Activated T-cell treated with anti-CD3 and anti-CD28 coated beads for 4 hours (primary cell): Measurements from ENCODE around the gene RGP1.

Source experiments
- DNase-seq: peaks from one replicate; pipeline ENCODE4 v3.0.0-alpha.2; 2020

RGP1 gene

DNA sequence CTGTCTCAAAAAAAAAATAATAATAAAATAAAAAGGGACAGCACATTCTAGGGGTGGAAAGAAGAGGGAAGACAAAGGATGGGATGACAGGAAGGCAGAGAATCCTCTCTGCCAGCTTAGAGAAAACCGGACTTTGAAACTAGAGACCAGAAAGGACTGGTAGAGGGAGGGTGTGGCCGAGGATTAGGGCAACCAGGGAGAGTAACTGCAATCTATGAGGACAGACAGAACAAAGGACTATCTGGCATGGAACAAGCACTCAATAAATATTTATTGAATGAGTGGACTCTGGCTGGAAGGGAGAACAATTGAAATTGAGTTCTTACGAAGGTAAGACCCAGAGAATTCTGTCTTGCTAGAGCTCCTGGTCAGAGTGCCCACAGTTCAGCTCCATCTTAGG, 2.5 kb upstream of the RGP1 start:
- no peak for DNase-seq

DNA sequence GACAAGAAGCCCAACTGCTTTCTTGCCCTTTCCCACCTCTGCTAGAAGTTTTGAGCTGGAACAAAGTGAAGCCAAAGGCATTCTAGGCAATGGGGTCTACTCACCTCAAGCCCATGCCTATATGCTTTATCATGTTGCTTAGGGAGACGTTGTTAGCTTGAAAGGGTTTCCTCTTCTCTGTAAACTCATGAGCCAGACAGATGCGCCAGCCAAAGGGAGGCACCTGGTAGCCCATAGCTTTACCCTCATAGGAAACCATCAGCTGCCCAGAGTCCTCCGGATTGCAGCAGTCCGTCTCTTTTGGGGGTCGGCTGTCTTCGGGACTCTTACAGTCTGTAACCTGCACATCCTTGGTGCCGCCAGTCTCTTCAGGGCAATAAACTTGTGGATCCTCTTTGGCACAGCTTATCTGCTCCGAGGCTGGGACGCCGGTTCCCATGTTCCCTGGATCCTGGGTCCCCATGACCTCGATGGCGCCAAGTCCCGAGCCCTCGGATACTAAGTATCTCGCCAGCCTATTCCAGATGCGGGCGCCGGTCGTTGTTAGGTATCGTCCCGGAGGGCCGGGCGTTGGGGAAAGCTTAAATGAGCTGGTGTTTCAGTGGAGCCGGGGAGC, 737 bp upstream of the RGP1 start:
- DNase-seq: no peak

DNA sequence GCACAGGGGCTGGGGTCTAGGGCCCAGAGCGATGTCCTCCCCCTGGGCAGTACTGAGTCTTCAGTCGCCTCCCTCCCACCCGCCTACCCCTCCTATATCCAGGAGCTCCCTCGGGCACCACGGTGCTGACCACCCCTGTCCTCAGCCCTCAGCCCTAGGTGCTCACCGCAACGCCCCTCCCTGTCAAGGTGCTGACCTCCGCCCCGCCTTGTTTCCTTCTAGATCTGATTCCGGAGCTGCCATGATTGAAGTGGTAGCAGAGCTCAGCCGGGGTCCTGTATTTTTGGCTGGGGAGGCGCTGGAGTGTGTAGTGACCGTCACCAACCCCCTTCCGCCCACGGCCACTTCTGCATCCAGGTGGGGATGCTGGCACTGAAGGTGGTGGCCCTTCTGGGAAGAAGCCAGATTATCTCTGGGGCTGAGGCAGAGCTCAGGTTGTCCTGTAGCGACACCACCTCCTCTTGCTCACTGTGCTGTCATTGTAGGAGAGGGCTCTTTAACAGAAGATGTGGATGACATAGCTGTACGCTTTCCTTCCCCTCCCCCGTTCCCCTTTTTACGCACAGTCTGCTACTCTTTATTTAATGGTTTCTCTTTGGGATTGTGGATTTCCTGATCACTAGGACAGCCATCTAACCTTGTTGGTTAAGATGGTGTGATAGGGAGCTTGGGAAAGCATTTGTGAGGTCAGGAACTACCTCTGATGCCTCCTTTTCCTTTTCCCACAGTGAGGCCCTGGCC, 598 bp downstream of the RGP1 start:
- DNase-seq: no peak

DNA sequence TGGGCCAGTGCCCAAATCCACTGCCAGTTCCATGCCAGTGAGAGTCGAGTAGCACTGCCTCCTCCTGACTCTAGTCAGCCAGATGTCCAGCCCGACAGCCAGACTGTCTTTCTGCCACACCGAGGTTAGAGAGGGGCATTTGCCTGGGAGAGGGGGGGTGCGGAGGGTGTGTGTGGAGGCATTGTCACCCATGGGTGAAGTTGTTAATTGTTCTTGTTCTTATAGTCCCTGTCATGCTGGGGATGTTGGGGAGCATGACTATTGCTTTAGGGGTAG, 1.1 kb downstream of the RGP1 start:
- no peak for DNase-seq

DNA sequence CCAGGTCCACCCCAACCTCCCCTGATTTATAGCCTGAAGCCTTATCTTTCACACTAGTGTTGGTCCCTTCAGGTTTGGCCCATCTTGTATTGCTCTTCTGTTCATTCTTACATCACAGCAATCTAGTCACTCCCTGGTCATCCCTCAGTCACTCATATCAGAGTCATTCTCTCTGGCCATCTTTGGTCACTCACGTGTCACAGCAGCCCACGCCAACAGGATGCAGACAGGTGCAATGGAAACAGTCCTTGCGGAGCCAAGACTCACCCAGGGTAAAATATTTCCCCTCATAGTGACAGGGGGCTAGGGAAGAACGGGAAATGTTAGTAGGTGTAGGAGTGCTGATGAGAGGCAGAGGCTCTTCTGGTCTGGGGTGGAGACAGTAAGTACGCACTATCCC, 4.4 kb downstream of the RGP1 start:
- no peak for DNase-seq

DNA sequence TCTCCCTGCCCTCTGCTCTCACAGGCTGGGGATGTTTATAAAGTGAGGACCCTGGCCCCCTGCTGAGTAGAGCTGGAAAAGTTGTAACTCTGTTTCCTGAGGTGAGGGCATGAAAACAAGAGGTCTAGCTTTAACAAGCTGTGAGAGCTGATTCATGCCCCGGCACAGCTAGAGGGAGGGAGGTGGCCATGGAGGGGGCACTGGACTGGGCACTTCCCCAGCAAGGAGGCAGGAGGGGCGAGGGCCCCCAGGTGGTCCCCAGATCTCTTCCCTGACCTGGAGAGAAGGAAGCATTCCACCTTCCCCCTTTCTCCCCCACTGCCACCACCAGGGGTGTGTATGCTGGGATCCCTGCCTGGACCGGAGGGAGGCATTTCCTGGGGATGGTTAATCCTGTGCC, 5.2 kb downstream of the RGP1 start, which contains the start of gene MSMP:
TSS of gene MSMP (minus strand) at position 13 of the 400 bp plus-strand sequence. CDS start 147 bp downstream, outside the sequence.
- DNase-seq: no peak

DNA sequence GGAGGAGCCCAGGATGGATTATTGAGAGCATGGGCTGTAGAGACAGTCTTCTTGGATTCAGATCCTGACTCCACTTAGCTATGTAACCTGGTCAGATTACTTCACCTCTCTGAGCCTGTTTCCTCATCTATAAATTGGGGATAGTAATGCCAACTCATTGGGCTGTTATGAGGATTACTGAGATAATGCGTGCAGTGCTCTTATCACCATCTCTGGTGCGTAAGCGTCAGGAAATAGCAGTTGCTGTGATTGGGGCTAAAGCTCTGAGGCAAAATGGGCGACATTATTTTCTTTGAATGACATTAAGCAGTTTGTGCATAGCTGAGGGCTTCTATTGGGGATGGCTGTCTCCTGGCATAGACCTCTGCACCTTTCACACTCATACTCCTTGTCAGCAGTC, 6.0 kb downstream of the RGP1 start:
- no peak for DNase-seq

DNA sequence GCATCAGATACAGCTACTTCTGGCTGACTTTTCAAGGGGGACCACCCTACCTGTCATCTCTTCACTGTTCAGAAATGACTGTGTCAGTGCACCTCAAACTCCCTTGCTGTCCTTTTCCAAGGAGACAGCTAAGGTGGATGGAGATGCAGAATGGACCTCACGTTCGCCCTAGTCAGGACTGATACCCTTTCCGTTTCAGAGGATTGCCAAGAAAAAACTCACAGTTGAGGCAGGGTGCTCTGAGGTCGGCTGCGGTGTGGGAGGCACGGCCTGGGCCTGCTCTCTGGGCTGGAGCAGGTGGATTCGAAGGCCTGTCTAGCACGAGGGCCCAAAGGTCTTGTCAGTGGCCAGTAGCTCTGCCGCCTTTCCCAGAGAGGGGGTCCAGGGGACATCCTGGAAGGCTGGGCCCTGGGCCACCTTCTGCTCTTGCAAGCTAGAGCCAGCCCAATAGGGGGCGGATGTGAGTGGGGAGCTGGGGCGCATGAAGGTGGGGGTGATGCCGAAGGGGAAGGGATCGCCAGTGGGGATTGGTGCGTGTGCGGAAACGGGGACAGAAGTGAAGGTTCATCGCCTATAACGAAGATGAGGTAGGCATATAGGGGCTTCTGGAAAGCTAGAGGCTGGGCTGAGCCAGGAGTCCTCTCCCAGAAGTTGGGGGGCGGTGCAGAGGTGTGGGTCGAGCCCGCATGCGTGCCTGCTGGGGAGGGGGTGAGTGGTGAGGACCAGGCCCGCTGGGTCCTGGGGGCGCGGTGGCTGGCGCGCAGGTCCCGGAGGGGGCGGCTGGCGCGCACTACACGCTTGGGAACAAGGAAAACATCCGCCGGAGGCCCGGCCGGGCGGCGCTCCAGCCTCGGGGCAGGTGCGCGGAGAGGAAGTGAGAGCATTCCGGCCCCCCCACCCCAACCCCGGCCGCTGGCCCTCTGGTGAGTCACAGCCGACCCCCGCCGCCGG, 7.5 kb downstream of the RGP1 start:
- peak; percentile 76 for DNase-seq

DNA sequence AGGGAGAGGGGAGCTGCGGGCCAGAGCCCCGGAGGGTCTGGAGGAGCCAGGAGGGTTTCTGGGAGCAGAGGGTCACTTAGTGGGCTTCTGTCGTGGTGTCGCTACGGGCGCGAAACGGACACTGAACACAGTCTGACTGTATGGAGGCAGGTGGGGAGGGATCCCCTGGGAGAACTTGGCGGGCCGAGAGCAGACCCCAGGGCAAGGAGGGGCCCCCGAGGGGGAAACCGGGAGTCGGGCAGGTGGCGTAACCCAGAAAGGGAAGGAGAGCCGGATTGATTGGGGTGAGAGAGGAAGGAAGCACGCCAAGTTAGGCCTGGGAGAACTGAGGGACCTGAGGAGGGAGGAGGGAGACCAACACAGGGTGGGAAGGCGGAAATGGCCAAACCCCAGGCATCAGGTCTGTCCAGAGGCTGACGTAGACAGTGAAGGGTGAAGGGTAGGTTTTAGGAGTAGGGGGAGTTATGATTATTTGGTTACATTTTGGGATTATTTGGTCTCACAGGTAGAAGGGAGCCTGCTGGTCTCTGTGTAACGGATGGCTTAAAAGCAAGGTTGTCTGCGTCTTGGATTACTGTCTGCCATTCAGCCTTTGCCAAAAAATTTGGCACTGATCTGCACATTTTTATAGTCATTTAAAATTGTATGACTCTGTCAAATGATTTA, 8.3 kb downstream of the RGP1 start:
- DNase-seq: no peak

DNA sequence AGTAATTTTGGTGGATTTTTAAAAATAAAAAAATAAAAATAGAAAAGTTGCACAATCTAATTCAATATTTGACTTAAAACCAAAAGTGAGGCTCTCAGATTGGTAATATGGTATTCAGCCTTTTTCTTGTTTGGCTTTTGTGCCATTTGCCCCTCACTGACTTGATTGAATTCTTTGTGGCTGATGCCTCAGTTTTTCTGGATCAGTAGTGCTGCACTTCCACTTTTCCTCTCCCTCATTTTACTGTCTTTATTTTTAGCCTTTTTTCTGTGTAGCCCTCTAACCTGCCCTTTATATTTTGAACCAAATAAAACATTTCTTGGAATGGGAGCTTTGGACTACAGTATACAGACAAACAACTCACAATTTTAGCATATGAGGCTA, 8.8 kb downstream of the RGP1 start:
- no peak for DNase-seq

DNA sequence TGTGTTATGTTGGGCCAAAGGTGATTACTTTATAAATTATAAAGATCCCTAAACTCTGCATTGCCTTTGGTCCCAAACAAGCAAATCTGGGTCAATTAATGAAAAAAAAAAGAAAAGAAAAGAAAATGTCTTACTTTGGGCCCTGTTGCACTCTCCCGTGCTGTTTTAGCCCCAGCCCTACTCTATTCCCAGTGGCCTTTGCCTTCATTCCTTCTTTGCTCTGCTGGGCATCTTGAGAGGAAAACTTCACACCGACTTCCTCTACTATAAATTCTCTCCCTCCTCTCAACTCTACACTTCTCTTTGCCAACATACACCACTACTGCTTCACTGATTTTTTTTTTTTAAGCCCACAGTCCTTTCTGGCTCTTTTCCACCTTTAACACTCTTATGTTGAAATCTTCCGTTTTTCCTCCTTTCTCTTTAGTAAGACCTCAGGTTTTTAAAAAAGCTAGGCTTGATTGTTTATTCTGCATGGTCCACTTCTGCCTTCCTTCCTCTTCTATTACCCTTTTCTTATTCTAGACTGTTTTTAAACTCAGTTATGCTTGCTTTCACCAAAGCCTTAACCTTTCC, 9.5 kb downstream of the RGP1 start:
- DNase-seq: no peak

DNA sequence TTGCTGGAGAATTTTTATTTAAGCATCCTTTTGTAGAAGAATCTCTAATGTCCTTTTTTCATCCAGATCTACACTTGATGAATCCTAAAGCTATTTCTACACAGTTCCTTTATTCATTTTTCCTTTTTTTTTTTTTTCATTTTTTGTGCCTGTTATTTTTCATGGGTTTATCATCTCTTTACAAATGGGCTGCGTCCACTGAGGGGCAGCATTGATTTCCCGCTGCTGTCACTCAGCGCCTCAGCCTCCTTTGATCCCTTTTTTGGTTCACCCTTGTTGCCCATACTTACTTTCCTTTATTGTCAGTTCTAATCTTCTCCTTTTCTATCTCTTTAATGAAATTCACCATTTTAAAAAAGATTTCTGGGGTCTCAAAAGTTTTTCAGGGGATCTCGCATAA, 10.7 kb downstream of the RGP1 start:
- no peak for DNase-seq

DNA sequence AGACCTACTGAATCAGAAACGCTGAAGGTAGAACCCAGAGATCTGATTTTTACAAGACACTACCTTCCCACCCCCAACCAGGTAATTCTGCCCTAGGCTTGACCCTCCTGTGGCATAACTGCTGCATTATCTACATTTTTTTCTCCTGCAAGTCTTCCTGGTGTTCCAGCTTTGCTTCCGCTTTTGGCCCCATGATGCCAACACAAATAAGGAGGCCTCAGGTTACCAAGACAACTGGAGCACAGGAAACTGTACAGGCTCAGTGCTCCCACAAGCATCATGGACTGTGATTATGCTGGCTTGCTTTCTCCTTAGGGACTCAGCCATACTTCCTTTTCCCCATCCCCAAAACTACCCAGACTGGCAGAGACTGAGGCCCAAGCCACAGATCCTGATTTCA, 11.6 kb downstream of the RGP1 start:
- no peak for DNase-seq

DNA sequence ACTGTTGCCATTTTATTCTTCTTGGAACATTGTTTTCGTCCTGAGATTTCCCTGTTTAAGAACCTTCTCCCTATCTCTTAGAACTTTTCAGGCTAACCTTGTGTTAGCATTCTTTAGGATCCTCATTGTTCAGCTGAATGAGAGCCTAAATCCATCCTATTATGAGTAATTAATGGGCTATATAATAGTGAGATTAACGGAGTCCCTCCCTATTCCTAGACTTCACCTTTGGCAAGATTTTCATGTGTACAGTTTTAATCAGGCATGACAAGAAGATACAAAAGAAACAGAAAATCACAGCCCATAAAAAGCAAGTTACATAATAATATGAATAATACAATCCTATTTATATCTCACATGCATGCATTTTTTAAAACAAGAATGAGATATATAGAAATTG, 14.1 kb downstream of the RGP1 start:
- no peak for DNase-seq

DNA sequence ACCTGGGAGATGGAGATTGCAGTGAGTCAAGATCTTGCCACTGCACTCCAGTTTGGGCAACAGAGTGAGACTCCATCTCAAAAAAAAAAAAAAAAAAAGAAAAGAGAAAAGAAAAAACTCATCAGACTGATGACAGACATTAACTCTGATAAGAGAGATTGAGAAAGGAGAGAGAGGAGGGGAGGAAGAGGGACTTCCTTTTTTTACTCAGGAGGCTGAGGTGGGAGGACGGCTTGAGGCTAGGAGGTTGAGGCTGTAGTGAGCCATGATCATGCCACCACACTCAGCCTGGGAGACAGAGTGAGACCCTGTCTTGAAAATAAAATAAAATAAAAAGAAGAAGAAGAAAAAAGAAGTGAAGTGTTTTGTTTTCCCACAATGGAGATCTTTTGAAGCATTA, 14.7 kb downstream of the RGP1 start:
- no peak for DNase-seq

DNA sequence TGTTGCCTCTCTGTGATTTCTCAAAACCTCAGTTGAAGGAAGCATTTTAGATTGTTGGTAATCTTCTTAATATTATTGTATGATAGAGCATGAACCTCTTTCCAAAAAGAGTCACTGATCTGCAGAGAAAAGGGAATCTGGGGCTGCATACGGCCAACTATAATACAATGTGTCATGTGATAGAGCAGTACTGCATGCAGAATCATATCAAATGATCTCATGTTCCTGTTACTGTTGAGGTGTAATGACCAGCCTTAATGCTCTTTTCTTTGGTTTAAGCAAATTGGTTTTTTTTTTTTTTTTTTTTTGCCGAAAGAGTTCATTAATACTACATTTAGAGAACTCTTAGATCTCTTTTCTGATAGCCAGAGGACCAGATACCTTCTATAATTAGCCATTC, 17.9 kb downstream of the RGP1 start:
- no peak for DNase-seq

DNA sequence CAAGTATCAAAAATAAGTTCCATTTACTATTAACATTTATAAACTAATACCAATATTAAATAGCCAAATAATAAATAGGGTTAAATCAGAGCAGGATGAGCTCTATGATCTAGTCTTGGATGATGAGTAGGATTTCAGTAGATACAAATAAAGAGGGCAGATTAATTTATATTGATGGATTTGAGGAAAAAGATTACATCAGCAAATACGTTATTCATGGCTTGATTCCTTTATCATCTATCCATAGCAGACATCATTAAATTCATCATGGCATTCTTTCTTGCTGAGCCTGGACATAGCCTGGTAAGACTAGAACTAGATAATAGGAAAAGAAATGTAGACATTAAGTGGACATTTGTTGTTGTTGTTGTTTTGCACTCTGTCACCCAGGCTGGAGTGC, 18.4 kb downstream of the RGP1 start:
- no peak for DNase-seq

DNA sequence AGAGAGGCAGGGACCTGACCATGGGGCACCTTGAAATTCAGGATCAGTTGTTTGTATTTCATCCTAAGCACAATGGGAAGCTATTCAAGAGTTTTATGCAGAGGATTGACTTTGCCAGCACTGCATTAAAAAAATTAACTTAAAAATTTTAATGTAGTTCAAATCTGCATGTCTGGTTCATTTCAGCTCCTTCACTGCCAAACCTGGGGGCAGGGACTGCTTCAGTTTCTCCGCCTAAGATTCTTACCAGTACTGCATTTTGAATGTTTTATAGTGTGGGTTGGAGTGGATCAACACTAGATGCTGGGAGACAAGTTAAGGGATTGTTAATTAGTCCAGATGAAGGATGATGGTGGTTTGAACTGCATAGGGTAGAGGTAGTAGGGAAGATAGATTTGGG, 20.7 kb downstream of the RGP1 start:
- no peak for DNase-seq

DNA sequence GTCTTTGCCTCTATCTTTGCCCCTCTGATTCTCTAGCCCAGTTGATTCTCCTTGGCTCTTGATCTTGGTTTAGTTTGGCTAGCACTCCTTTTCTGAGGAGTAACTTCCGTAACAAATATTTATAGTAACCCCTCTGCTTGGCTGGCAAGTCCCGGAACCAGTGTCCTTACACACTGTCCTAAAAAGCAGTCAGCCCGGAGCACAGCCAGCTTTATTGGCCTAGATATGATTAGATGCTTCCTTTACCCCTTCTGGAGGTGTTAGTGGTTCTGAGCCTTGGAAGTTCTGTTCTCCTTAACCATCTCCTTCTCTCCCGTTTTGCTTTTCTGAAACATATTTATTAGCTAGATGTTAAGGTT, 22.0 kb downstream of the RGP1 start:
- no peak for DNase-seq

DNA sequence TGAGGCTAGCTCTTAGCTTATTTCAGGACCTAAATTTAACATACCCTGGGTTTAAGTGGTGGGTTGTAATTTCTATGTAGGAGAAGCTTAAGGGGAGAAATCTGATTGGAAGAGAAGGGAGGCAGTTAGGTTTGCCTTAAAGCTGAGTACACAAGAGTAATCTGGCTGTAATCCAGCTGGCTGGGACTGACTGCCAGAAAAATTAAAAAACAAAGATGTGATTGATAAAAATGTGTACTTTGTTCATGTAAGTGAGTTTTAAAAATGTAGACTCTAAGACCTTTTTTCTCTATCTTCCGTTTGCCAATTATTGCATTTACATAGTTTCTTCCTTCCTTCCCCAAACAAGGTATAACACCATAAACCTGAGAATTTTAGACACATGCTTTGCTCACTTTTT, 22.4 kb downstream of the RGP1 start:
- DNase-seq: no peak

DNA sequence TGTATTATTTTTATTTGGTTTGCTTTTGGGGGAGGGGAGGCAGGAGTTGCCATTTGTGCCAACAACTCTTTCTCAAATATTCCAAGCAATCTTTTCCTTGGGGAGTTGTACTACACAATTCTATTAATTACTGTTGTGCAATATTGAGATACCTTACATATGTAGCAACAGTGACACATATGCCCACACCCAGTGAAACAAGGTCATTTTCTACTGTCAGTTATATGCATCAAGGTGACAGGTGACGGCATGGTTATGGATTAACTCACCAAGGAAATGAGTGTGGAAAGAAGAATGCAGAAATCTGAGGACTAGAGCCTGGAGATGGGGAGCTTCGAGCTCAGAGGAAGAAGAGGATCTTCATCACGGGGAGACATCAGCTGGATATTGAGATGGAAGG, 22.9 kb downstream of the RGP1 start:
- DNase-seq: no peak

DNA sequence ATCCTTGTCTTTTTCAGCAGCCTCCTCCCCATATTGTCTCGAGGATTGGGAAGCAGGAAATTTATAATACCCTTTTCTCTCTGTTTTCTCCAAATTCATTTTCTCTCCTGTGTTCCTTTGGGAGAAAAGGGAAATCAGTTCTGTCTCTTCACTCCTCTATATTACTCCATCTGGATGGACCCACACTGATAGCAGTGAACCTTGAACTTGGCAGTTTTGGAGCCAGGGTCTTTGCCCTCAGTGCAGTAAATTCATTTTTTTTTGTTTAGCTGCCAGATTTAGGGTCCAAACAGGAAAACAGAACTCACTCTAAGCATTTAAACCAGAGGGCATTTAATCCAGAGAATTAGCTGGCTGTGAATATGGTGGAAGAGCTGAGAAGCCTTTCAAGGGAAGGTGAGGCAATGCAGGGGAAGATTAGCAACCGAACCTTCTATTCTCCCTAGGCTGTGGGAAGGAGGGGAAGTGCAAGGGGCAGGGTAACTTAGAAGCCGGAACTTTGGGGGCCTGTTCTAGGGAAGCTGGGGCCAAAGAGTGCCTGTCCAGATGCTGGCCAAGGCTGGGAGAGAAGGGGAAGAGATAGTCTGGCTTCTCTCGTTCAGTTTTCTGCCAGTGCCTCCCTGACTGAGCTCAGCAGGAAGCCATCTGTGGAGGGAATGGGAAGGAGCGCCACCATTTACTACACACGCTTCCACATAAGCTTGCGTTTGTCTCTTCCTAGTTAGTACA, 26.0 kb downstream of the RGP1 start:
- no peak for DNase-seq

DNA sequence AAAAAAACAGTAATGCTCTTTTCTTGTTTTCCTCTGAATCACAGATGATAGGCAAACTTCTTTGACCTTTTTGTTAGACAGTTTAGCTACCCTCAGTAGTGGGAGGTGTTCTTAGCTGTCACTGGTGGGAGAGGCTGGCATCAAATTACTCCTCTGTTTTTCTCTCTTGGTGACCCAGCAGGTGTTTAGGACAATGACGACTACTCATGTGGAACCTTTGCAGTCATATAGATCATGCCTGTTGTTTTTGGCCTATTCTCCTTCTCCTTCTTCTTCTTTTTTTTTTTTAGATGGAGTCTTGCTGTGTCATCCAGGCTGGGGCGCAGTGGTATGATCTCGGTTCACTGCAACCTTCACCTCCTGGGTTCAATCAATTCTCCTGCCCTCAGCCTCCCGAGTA, 26.9 kb downstream of the RGP1 start:
- no peak for DNase-seq
